NCI-H2227 (cell line): ENCODE results near the gene TFR2.

Experiments
- DNase-seq: peaks from one replicate; lab custom pipeline; 2025; ENCODE audit not compliant: unreplicated experiment; lab: John Stamatoyannopoulos, UW

Gene TFR2

DNA sequence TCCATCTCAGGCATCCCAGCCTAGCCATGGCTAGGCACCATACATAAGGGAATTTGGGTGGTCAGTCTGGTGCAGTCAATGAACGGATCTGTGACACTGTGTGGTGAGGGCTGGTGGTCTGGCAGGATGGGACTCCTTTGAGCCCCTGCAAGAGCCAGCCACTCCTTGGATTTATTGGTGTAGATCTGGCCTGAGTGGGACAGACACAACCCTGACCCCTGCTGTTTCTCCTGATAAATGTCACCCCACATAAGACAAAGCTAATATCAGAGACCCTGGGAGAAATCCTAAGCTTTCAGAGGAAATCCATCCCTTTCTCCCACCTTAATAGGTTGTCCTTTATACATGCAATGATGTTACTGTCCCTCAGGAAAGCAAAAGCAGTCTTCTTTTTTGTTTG is 52.9 kb downstream of the TFR2 start:
- no peak for DNase-seq

DNA sequence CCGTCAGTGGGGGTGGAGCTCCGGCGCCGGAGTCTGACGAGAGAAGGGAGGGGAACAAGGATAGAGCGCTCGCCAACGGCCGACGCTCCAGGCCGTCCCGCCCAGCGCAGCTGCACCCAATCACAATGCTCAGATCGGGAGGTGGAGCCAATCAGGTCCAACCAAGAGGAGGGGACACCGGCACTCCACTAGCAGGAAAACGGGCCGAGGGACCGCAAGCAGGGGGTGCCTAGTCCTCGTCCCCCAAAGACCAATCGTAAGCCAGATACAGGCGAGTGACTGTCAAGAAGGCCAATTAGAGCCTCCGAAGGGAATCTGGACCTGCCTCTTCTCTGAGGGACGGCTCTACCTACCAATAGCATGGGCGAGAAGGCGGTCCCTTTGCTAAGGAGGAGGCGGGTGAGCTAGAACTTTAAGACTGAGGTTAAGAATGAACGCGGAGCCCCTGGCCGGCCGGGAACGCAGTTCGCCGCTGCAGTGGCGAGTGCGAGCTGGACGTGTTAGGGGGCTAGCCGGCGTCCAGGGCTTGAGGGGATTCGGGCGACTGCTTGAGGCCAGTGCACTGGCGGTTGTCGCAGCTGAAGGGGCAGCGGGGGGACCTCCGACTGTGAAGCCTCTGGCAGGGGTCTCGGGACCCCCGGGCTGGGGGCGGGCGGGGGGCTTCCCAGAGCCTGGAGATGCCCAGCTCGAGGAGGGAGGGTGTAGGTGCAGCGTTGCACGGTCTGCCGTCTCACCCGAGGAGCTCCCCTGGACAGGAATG is 54.9 kb downstream of the TFR2 start, which contains the start of gene FBXO24:
Gene FBXO24 (plus strand): TSS at position 63 of the 760 bp plus-strand sequence. CDS start 298 bp downstream, at position 361.
- DNase-seq = peak; percentile 100

DNA sequence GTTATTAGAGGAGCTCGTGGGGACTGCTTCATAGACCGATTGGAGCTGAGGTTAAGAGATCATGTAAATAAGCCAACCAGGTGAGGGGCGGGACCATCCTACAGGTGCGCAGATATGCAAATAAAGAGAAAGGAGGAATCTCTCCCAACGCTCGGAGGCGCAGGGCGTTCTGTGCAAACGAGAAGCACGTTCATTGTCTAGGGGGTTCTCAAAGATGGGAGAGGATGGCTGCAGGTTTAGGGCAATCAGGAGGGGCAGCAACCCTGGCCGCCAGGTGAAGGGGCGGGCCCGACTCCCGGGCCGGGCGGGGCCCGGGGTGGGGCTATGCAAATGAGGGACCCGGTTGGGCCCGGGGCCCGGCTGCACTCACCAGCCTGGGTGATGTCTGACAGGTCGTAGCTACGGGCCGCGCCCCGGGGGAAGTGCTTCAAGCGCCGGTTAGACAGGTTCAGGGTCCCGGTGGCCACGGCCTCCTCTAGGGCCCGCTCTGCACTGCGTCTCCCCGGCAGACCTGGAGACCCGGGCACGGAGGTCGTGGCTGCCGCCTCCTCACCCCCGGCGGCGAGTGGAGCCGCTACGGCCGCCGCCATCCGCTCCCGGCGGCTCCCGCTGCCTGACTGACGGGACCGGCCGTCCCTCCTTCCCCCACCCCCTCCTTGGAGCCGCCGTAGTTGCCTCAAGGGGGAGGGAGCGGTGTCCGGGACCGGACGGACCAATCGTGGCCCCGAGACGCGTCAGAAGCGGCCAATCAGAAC is 55.7 kb downstream of the TFR2 start, which contains the start of gene LRCH4:
Gene LRCH4 (minus strand): TSS at position 619 of the 755 bp plus-strand sequence. CDS start 29 bp downstream, at position 590.
- peak; percentile 72 for DNase-seq

DNA sequence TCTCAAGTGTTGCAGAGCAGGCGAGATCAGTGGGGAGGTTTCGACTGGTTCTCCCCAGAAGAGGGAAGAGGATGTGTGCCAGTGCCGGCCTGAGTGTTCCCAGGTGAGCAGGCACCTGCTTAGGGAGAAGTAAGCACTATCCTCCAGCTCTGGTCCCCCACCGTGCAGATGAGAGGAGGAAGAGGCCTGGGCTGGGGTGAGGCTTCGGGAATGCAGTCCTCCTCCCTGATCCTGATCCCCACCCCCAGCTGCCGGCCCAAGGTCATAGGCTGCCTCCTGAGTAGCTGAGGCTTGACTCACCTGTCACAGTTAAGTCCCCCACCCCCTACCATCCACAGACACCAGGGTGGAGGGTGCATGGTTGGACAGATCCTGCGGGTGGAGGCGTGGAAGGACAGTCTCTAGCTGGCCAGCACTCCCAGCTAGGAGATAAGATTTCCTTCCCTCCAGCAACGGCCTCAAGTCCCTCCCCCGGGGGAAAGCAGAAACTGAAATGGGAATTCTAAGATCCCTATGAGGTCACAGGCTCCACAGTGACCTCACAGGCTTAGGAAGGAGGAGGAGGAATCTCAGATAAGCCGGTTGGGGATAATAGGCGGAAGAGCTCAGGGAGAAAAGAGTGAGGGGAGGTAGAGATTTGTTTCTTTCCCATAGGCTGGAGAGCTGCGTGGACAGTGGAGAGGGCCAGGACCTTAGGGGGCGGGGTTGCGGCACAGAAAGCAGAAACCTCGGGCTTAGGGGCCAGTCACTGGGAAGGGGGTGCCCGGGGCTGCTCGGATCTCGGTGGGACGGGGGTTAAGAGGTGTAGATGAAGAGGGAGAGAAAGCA is 56.5 kb downstream of the TFR2 start:
- peak; percentile 69 for DNase-seq

DNA sequence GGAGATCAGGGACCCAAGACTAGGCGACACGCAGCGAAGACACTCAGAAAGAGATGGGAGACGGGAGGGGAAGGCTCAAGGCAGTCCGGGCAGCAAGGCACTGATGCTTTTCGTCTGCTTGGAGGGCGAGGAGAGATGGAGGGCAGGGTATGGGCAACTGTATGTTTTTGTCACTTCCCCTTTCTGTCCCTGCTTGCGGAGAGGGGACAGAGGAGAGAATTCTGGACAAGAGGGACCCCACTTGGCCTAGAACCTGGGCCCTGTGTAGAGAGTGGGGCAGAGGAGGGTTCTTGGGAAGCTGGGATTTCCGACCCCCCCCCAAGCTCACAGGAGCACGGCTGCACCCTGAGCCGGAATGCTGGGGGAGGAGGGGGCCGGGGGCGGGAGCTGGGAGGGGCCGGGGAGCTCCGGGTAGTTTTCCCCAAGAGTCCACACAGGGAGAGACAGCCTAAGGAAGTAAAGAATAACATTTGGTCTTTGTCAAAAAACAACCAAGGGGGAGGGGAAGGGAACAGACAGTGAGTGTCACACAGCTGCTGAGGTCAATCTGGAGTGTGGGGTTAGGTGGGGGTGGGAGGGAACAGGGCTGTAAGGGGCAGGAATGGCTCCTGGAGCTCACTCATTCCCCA is 57.2 kb downstream of the TFR2 start:
- peak; percentile 50 for DNase-seq

DNA sequence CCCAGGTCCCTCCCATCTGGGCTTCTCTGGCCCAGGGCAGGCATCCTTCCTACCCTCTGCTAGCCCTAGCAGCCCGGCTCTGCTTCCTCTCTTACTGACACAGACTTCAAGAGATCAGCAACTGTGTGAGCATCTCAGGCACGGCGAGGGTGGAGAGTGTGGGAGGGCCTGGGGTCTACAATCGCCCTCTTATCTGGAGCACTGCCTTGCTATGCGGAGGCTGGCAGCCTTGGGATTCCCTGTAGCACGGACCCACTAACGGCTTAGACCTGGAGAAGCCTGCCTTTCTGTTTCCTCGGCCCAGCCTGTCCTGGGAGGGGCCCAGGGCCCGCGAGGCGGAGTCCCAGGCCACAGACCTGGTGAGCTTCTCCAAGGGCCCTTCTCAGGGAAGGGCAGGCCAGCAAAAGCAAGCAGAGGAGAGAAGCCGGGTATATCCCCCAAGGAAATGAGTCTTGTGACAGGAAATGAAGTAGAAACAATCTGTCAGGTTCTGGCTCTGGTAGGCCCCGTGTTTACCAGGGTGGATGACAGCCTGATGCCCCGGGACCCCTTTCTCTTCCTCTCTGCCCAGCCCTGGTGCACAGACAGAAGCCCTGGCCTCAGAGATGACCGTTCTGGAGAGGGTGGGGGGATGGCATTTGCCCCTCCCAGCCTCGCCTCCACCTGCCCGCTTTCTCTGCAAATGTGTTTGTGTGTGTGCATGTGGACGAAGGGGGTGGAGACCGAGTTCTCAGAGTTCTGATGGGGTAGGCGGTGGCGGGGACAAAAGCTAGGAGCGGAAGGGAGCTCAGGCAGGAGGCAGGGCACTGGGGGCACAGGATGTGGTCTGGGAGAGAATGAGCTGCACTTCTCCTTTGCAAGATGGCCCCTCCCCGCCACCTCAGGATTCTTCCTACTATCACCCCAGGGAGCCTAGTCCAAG is 58.0 kb downstream of the TFR2 start:
- DNase-seq = peak; percentile 50

DNA sequence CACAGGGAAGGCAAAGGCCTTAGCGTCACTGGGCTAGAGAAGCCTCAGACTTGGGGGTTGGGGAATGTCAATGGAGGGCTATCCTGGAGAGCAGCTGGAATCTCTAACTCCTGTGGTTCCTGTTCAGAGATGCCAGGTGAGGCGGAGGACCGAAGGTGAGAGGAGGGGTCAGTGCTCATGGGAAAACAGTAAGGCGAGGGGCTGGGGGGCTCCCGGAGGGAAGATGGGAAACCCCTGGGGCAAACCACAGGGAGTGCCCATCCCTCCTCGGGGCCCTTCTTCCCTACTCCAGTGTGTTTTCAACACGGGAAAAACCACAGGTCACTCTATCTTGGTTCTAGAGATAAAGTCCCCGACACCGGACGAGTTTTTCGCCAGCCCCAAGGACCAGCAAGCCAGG is 58.7 kb downstream of the TFR2 start:
- no peak for DNase-seq

DNA sequence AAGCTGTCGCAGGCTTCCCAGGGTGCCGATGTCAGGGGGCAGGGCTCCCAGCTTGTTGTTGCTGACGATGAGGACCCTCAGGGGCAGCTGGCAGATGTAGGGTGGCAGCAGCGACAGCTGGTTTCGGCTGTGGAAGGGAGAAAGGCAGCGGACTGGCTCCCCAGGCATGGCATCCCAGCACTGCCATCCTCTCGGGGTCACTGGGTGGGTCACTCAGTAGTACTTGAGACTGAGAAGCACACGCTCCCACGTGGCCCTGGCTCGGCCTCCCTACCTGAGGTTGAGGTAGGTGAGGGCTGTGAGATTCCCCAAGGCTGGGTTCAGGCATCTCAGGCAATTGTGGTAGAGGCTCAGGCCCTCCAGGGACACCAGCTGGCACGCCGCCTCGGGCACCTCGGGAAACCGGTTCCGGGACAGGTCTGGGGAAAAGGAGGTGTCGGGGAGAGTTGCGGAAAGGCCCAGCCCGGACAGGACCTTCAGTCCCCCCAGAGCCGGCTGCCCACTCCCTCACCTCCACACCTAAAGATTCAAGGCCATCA is 59.2 kb downstream of the TFR2 start:
- DNase-seq = no peak

DNA sequence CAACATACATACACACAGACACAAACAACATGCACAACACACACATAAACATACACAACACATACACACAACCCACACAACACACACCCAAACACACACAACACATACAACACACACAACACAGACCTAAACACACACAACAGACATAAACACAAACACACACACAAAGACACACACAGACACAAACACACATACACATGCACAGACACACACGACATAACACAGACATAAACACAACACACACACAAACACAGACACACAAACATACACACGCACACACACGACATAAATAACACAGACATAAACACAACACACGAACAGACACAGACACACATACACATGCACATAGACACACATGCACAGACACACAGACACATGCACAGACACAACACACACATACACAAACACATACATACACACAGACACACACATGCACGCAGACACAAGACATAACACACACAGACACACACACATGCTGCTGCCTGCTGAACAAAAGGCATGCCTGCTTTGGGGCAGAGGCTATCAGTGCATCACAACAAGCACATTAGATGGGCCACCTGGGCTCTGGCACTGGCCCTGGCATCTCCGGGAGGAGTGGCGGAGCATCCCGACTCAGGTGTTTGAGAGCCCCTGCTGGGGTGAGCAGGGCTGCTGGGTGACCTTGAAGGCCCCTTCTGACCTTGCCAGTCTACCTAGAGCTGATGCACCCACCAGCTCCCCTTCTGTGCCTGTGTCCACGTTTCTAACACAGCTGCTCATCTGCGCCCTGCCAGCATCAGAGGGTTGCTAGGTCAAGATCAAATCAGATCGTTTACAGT is 60.7 kb downstream of the TFR2 start:
- DNase-seq = no peak

DNA sequence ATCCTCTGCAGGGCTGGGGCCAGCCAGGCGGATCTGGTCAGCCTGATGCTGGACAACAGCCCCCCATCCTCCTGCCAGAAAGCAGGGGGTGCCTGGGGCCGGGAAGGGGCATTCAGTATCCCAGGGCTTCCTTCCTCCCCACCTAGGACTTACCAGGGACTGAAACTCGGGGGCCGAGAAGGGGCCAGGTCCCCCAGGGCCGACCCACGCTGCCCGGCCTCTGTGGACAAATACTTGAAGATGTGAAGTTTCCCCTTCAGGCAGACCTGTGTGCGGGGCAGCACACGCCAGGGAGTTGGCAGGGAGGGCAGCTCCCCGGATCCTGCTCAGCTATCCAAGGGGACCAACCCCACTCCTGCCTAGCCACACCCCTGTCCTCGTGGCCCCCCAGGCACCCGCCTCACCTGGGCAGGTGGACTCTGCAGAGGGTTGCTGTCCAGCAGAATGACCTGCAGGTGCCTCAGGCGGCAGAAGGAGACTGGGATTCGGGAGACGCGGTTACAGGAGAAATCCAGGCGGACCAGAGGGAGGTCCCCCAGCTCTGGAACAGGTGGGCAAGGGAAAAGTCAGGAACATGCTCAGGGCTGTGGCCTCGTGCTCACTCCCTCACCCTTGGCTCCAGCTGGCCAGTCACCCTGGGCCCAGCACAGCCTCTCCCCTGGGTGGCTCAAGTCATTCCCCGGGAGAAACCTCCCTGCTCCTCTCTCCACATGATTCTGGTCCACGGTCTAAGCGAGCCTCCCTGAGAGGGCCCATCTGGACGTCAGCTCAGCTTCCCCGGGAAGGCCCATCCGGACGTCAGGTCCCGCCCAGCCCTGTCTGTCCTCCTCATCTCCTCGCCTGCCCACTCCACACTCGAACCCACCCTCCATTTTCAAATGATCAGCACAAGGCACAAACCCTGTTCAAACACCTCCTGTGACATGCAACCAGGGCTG is 62.8 kb downstream of the TFR2 start:
- no peak for DNase-seq

DNA sequence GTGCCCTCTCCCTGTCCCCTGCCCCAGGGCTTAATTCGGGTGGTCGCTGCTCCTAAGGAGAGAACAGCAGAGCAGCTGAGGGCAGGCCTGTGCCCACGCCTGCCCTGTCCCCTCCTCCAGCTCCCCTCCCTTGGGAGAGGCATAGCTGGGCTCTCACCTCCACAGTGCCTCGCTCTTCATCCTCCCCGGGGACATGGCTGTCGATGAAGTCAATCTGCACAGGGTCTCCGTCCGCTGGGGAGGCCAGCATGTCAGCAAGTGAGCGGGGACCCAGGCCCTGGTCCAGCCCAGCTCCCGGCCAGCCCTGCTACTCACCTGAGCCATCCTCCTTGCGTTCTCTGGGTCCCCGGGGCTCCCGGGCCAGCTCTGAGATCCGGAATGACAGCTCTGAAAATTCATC is 63.8 kb downstream of the TFR2 start:
- DNase-seq = no peak

DNA sequence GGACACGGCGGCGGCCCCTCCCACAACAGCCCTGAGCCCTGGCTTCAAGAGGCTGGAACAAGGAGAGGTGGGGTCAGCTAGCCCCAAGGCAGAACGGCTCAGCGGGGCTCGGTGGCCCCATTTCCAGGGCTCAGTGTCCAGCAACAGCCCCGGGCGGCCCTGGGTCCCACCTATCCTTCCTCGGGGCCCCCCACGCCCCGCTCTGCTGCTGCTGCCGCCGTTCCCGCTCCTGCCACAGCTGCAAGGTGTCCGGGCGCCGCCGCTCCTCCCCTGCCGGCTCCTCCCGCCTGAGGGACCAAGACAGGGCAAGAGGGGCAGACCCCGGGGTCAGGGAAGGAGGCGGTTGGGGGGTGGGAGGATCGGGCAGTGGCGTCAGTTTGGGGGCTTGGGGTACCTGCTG is 64.2 kb downstream of the TFR2 start:
- DNase-seq = no peak

DNA sequence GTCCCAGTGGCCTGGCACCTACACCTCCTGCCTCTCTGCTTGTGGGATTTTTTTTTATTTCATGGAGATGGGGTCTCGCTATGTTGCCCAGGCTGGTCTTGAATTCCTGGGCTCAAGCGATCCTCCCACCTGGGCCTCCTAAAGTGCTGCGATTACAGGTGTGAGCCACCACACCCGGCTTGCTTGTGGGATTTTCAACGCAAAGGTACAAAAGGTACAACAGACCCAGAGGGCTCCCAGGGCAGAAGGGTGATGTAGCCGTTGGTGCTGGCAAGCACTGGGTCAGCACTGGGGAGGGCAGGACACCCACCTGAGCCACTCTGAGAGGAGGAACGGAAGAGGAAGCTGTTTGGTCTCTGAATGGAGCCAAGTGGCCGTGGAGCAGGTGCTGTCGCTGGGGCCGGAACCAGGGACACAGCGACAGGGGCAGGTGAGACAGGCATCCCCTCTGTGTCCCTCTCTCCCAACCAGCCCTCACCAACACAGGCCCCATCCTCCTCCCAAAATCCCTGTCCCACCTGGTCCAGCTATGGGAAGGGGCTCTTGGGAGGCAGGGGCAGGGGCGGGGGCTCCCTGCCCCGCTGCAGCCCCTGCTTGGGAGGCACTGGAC is 64.9 kb downstream of the TFR2 start:
- DNase-seq = no peak

DNA sequence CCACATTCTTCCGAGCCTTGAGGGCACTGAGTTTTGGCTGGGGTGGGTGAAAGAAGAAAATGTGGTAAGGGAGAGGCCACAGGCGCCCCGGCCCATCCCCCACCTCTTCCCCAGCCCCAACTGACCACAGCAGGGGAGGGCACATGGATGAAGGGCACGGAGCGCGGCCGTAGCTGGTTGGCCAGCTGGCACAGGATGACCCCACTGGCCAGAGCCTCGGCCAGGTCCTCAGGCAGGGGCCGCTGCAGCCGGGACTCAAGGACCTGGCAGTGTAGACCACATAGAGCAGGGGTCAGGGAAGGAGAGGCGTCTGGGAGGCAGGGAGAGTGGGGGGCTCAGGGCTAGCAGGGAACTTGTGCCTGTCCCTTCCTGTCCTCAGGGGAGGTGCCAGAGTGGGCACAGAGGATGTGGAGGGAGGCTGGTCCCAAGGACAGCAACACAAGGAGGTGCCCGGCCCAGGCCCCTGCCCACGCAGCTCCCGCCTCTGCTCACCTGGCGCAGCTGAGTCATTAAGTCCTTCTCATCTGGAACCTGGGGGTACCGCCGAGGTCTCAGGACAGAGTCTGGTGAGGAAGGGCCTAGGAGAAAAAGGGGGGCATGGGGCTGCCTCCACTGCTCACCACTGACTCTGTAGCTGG is 65.5 kb downstream of the TFR2 start:
- no peak for DNase-seq

DNA sequence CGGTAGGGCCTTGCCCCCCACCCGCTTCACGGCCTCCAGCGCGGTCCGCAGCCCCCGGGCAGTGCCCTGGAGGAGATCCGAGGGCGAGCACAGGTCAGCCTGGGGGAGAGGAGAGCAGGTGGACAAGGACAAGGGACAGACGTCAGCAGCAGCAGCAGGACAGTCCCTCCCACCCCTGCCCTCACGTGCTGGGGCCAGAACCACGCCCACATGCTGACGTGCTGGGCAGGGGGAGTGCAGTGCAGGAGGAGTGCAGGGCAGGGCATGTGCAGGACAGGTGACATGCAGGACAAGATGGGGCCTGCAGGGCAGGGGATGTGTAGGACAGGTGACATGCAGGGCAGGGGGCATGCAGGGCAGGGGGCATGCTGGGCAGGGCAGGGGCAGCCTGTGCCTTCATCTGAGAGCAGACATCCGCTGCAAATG is 66.1 kb downstream of the TFR2 start:
- no peak for DNase-seq

DNA sequence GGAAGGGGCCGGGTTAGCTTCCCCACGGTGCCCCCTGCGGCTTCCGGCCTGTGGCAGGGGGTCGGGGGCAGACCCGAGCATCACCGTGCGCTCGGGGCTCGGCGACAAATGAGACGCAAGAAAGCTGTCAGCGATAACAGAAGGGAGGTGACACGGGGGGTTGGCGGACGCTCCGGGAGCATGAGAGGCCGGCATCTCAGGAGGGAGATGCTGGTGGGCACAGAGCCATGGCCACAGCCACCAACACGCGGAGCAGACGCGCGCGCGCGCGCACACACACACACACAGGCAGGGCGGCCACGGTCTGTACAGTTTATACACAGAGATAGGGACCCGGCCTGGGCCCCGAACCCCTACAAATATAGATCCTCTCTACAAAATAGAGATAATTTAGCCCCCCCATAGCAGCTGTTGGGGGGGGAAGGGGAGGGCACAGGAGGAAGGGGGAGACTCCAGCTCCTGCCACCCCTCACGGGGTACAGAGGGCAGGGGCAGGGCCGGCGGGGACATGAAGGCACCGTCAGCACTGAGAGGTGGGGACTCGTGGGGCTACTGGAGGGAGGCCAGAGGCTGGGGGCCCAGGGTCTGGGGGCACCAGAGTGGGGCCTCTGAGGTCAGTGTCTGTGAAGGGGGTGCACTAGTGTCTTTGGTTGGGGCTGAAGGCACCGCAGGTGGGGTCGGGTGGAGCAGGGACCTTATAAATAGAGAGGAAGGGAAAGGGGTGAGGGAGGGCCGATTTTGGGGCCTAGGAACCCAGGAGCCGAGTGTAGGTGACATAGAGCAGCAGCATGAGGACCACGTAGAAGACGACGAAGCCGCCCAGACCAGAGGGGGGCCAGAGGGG is 66.8 kb downstream of the TFR2 start:
- DNase-seq = no peak
